Mesangial cell (primary cell): Measurements from ENCODE around the gene RGS4. TPM values are rescaled to one million over a fixed set of nuclear protein-coding genes. Genes with fewer than 3 reads are reported as not detected.

Experiments used
- total RNA-seq: library from RNA; depleted of rRNA; stranded (reverse); fragments of >200 nt; gene quantifications from 2 replicates; pipeline ENCODE4 v1.2.3, GENCODE V29; 2015

RGS4 gene
- 76.1 and 272 TPM in 2 replicates for total RNA-seq

GRCh38 chr1:163069142-163069541, at the start of gene RGS4:
TSS of gene RGS4 (plus strand) at chr1:163069361. CDS start at chr1:163069485, 124 bp downstream.

Other genes starting within 250 kb of the RGS4 start
- gene CCDC190, start 208.2 kb upstream of the RGS4 start, total RNA-seq = 0.38 and 2.0 TPM in 2 replicates
- 1.3 and 2.1 TPM in 2 replicates for gene RGS5, start 133.6 kb downstream of the RGS4 start, total RNA-seq